ENCODE results near the gene SLFN13. TPM values are rescaled to one million over a fixed set of nuclear protein-coding genes. Genes with fewer than 3 reads are reported as not detected.

The SLFN13 gene
- total RNA-seq, result 10 to 100 TPM in 1 of 4 donors, 1 to 10 TPM in 3; 2.3 to 23.6 (median 4.9) TPM

DNA sequence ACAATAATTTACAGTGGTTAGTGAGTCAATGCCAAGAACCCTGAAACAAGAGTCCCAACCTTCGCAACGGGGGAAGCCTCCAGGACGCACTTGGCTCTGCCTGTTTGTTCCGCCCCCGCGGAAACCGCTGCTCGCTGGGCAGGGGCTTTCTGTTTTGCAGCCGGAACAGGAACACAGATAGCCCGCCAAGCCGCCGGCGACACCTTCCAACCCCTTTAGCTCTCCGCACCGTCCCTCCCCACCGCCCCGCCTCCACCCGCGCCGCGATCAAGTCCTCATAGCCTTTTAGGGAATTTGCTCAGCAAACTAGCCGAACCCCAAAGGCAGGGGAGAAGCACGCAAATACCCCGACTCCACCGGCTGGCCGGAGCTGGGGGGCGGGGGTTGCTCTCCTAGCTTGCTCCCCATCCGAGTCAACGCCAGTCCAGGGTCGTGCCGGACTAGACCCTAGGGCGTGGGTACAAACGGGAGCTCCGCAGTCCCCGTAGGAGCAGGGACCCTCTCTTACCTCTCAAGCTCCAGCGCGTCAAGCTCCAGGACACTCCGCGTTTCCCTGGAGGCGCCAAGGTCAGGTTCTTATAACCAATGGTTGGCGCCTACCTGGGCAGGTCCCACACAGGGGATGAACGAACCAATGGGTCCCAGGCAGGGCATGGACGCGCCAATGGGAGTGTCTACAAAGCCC, at the start of gene SLFN13:
Gene SLFN13, minus strand, starts transcription at position 553 of the 685 bp plus-strand sequence. CDS start 3,086 bp downstream, outside the sequence.
- TF ChIP-seq CTCF (IDR thresholded peaks at IDR 0.05) (no peak), EP300 (IDR thresholded peaks at IDR 0.05) (no peak), POLR2A (IDR thresholded peaks at IDR 0.05) (no peak)
- H3K27me3 ChIP-seq, result peaks cover 0 to 12% of the 10 kb centered on the region in 2 donors
- H3K4me3 ChIP-seq, result peak within 1 kb of the TSS; percentile 44 to 65 (median 58)
- WGBS, 2 donors, result 1% methylated on average over 37 to 40 of the region's 44 CpGs
- peaks cover 0 to 24% (median 7%) of the 10 kb centered on the region in 4 donors for H3K4me1 ChIP-seq
- peak within 1 kb of the TSS; percentile 9 to 67 (median 54) for H3K27ac ChIP-seq
- no peaks in the 10 kb centered on the region for H3K36me3 ChIP-seq
- DNase-seq (ENCODE audit: low spot score in 2 of 2), result peak; percentile 31 to 39
- H3K9me3 ChIP-seq, result no peaks in the 10 kb centered on the region

DNA sequence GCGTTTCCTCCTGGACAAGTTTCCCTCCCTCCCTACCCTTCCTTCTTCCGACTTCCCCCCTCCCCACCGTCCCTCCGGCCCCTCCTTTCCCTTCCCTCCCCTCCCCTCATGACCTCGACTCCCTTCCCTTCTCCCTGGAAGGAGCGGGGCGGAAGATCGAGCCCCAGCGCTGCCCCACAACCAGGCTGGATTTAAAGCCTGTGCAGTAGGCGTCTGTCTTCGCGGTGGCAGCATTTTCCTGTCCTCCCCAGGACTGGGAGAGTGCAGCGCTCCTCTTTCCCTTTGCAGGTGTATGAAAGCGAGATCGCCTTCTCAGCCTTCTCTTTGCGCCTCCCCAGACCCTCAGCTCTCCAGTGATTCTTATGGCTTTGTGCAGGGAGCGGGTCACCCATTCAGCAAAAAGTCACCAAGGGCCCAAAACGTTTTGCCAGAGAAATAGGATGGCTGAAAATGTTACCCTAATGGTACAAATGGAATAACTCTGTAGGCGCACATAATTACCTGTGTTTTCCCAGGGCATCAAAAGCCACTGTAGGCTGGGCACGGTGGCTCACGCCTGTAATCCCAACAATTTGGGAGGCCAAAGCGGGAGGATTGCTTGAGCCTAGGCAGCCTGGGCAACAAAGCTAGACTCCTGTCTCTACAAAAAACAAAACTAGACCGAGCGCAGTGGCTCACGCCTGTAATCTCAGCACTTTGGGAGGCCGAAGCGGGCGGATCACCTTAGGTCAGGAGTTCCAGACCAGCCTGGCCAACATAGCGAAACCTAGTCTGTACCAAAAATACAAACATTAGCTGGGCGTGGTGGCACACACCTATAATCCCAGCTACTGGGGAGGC, 48.1 kb upstream of the SLFN13 start:
- TF ChIP-seq CTCF (IDR thresholded peaks at IDR 0.05) (no peak), EP300 (IDR thresholded peaks at IDR 0.05) (no peak), POLR2A (IDR thresholded peaks at IDR 0.05) (no peak)
- Histone ChIP-seq H3K4me1 (peaks cover 0 to 22% (median 4%) of the 10 kb centered on the region in 4 donors), H3K27ac (no peak overlapping the region), H3K36me3 (no peaks in the 10 kb centered on the region), H3K4me3 (no peak overlapping the region), H3K9me3 (no peaks in the 10 kb centered on the region), H3K27me3 (peaks cover 3 to 96% of the 10 kb centered on the region in 2 donors)
- no peak for DNase-seq (ENCODE audit: low spot score in 2 of 2)
- WGBS, 2 donors, result 24 to 35% methylated on average over 30 of the region's 30 CpGs

- H3K36me3 ChIP-seq, result no peaks in the 10 kb centered on the region
- peaks cover 6 to 97% of the 10 kb centered on the region in 2 donors for H3K27me3 ChIP-seq
- H3K4me1 ChIP-seq, result peaks cover 0 to 30% (median 2%) of the 10 kb centered on the region in 4 donors
- H3K9me3 ChIP-seq, result peaks cover 0 to 5% (median 0%) of the 10 kb centered on the region in 4 donors
- no peak for DNase-seq (ENCODE audit: low spot score in 2 of 2)
- no peak overlapping the region for H3K4me3 ChIP-seq
- TF ChIP-seq CTCF (IDR thresholded peaks at IDR 0.05), result no peak
- TF ChIP-seq EP300 (IDR thresholded peaks at IDR 0.05), result no peak
- no peak for TF ChIP-seq POLR2A (IDR thresholded peaks at IDR 0.05)
- 11 to 20% methylated on average over 2 of the region's 2 CpGs for WGBS, 2 donors
- no peak overlapping the region for H3K27ac ChIP-seq
Measured at GRCh38 chr17:35493040-35493439, 44.5 kb upstream of the SLFN13 start.

DNA sequence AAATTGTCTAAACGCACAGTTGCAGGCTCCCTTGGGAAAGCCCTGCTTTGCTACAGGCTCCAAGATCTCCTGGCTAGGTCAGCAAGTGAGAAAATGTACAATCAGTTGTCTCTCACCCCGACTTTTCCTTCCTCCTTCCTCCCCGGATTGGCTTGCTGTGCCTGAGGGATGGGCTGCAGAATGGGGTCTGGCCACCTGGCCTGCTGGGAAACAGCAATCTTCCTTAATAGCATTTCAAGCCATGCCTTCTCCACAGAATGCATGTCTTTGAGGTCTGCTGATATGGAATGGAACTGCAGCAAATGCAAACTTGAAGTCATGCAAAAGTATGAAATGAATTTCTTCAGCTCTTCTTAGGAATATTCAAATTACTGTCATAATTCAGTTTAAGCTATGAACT, 42.9 kb upstream of the SLFN13 start:
- Histone ChIP-seq H3K9me3 (peaks cover 0 to 5% (median 0%) of the 10 kb centered on the region in 4 donors), H3K27ac (no peak overlapping the region), H3K27me3 (peaks cover 6 to 96% of the 10 kb centered on the region in 2 donors), H3K36me3 (no peaks in the 10 kb centered on the region), H3K4me3 (no peak overlapping the region), H3K4me1 (peaks cover 0 to 38% (median 7%) of the 10 kb centered on the region in 4 donors)
- WGBS, 2 donors, result 16 to 19% methylated on average over 3 of the region's 3 CpGs
- TF ChIP-seq EP300 (IDR thresholded peaks at IDR 0.05), result no peak
- TF ChIP-seq POLR2A (IDR thresholded peaks at IDR 0.05), result no peak
- TF ChIP-seq CTCF (IDR thresholded peaks at IDR 0.05), result no peak
- no peak for DNase-seq (ENCODE audit: low spot score in 2 of 2)

All from tibial nerve (tissue), 4 donors.